BJ (cell line): ENCODE measurements around the gene ACKR1. TPM values are rescaled to one million over a fixed set of nuclear protein-coding genes. Genes with fewer than 3 reads are reported as not detected.

Source experiments
- CTCF ChIA-PET: fragments of 350-600 bp; formaldehyde crosslinking; extraction: SDS; loops from one replicate; lab custom pipeline; 2021; ENCODE audit warnings: antibody characterized with exemption, inconsistent platforms; lab: Yijun Ruan, JAX
- POLR2A ChIA-PET: fragments of 300-600 bp; sonication (Branson Sonifier 250); formaldehyde crosslinking; extraction: SDS; loops from one replicate; lab custom pipeline; 2021; ENCODE audit warnings: antibody characterized with exemption; lab: Charles Lee
- DNase-seq: peaks from one replicate; pipeline ENCODE4 v3.0.0-alpha.2; 2011; ENCODE audit warnings: low read depth
- H3K27me3 ChIP-seq: 2 replicates; pipeline ENCODE4 v1.6.0; 2011; ENCODE audit warnings: low read length; ENCODE audit not compliant: control insufficient read depth, insufficient read depth
- H3K36me3 ChIP-seq: 2 replicates; pipeline ENCODE4 v1.5.1; 2011; ENCODE audit warnings: low read length; ENCODE audit not compliant: control insufficient read depth, insufficient read depth
- H3K4me3 ChIP-seq: 2 replicates; pipeline ENCODE4 v1.5.1; 2011; ENCODE audit warnings: low read depth, mild to moderate bottlenecking, control low read depth, low read length
- CTCF ChIP-seq: IDR thresholded peaks from 2 replicates; pipeline ENCODE4 v1.5.1; 2011; ENCODE audit warnings: low read depth, mild to moderate bottlenecking, control low read depth, inconsistent platforms, low read length, moderate library complexity; ENCODE audit not compliant: insufficient read depth
- polyA plus RNA-seq: library from polyadenylated mRNA; depleted of rRNA; stranded (reverse); fragments of >200 nt; gene quantifications from 2 replicates; pipeline ENCODE4 v1.2.3, GENCODE V29; 2011

ACKR1 gene
- polyA plus RNA-seq, 1 experiment: not detected

GRCh38 chr1:159187647-159188374, 16.9 kb upstream of the ACKR1 start:
- POLR2A ChIA-PET: no interaction called here
- no peaks in the 10 kb centered on the region; the same call in none of the 2 replicates for H3K27me3 ChIP-seq
- TF ChIP-seq CTCF: no peak
- DNase-seq: no peak
- H3K4me3 ChIP-seq: no peak overlapping the region
- CTCF ChIA-PET: interaction anchor here (1.1 to 2.0 kb wide), 2 partner anchors 11 to 26 kb away, joined by 3 to 8 read pairs; no protein-coding TSS in a partner anchor
- no peaks in the 10 kb centered on the region for H3K36me3 ChIP-seq

GRCh38 chr1:159188375-159188788, 16.3 kb upstream of the ACKR1 start:
- no peaks in the 10 kb centered on the region for H3K36me3 ChIP-seq
- H3K4me3 ChIP-seq: no peak overlapping the region
- H3K27me3 ChIP-seq: no peaks in the 10 kb centered on the region; the same call in none of the 2 replicates
- ChIA-PET POLR2A (no interaction called here), CTCF (interaction anchor here (0.7 to 2.0 kb wide), 3 partner anchors 10 to 27 kb away, joined by 3 to 8 read pairs (median 3); no protein-coding TSS in a partner anchor)
- no peak for DNase-seq
- TF ChIP-seq CTCF: no peak

- Histone ChIP-seq H3K36me3 (no peaks in the 10 kb centered on the region), H3K27me3 (no peaks in the 10 kb centered on the region; the same call in none of the 2 replicates), H3K4me3 (no peak overlapping the region)
- DNase-seq: no peak
- no peak for TF ChIP-seq CTCF
- ChIA-PET POLR2A (no interaction called here), CTCF (no interaction called here)
Observed at GRCh38 chr1:159190441-159190840, 14.2 kb upstream of the ACKR1 start.

- H3K36me3 ChIP-seq: no peaks in the 10 kb centered on the region
- ChIA-PET POLR2A (no interaction called here), CTCF (interaction anchor here (0.6 to 6.3 kb wide), 16 partner anchors 11 to 1175 kb away, joined by 3 to 110 read pairs (median 4); no protein-coding TSS in a partner anchor)
- DNase-seq: no peak
- TF ChIP-seq CTCF: no peak; the same call in 1 of the 2 replicates
- no peaks in the 10 kb centered on the region for H3K27me3 ChIP-seq
- H3K4me3 ChIP-seq: no peak overlapping the region
Observed at GRCh38 chr1:159196543-159196942, 8.1 kb upstream of the ACKR1 start.
